GM19035 (cell line): ENCODE measurements around the gene TRMT112.

ENCODE experiments used
- ATAC-seq: cut with Tn5 transposase; IDR thresholded peaks from one replicate; pipeline ENCODE4 v1.9.1; 2021; ENCODE audit not compliant: unreplicated experiment

Gene TRMT112

DNA sequence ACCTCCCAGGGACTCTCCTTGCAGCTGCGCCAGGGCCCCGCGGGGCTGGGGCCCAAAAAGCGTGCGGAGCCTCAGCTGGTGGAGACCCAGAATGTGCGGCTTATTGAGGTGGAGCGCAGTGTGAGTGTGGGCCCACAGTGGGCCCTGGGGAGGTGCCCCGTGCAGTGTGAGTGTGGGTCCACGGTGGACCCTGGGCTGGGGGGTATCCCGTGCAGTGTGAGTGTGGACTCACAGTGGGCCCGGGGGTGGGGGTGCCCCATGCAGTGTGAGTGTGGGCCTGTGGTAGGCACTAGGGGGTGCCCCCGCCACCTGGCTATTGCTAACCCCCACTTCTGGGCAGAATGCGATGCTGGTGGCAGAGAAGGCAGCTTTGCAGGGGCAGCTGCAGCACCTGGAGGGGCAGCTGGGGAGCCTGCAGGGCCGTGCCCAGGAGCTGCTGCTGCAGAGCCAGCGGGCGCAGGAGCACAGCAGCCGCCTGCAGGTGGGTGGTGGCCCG, 33.8 kb upstream of the TRMT112 start:
- ATAC-seq = no peak

DNA sequence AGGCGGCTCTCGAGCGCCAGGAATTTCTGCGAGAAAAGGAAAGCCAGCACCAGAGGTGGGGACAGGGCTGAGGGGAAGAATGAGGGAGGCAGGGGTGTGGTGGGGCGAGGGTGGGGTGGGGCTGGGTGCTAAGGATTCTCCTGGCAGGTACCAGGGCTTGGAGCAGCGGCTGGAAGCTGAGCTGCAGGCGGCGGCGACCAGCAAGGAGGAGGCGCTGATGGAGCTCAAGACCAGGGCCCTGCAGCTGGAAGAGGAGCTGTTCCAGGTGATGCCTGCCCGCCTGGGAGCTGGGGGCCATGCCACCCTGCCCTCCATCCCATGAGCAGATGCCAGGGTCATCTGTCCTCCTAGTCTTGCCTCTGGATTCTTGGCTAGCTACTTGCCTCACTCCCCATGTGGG, 32.0 kb upstream of the TRMT112 start:
- no peak for ATAC-seq

- ATAC-seq = no peak
Observed at GRCh38 chr11:64349025-64349387, 31.6 kb upstream of the TRMT112 start.

GRCh38 chr11:64348383-64349024, 31.1 kb upstream of the TRMT112 start:
- no peak for ATAC-seq

DNA sequence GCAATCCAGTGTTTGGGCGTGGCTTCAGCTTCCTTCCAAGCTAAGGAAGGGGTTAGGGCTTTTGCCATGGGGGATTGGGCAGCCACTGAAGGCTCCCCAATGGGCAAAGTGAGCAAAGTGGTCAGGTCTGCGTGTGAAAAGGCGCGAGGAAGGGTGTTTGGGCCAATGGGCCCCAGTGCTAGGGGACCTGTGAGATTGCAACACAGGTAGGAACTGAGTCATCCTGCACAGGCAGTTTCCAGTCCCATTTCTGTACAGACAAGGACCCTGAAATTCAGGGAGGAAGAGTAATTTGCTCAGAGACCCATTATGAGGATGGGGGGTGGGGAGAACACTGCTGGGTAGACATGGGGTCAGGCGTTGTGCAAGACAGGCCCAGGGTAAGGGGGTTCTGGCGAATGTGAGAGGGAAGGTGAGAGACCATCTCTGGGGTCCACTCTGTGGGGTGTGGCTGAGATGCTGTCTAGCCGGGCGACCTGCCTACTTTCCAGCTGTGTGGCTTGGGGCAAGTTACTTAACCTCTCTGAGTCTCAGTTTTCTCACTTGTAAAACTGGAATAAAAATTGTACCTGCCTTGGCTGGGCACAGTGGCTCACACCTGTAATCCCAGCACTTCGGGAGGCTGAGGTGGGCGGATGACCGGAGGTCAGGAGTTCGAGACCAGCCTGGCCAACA, 30.0 kb upstream of the TRMT112 start:
- no peak for ATAC-seq

- ATAC-seq = no peak
Observed at GRCh38 chr11:64344787-64345186, 27.4 kb upstream of the TRMT112 start.

DNA sequence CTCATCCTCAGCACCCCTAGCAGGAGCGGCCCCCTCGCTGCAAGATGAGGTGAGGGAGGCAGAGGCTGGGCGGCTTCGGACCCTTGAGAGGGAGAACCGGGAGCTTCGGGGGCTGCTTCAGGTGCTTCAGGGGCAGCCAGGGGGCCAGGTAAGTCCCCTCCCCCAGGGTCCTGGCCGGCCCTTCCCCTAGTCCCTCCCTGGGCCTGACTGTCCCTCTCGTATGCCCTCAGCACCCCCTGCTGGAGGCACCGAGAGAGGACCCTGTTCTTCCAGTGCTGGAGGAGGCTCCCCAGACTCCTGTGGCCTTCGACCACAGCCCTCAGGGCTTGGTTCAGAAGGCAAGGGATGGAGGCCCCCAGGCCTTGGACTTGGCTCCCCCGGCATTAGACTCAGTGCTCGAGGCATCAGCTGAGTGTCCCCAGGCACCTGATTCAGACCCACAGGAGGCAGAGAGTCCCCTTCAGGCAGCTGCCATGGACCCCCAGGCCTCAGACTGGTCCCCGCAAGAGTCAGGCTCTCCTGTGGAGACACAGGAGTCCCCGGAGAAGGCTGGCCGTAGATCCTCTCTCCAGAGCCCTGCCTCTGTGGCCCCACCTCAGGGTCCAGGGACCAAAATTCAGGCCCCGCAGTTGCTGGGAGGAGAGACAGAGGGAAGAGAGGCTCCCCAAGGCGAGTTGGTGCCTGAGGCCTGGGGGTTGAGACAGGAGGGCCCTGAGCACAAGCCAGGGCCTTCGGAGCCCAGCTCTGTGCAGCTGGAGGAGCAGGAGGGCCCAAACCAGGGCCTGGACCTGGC, 26.6 kb upstream of the TRMT112 start:
- no peak for ATAC-seq

GRCh38 chr11:64342869-64343745, 25.7 kb upstream of the TRMT112 start:
- ATAC-seq = no peak

DNA sequence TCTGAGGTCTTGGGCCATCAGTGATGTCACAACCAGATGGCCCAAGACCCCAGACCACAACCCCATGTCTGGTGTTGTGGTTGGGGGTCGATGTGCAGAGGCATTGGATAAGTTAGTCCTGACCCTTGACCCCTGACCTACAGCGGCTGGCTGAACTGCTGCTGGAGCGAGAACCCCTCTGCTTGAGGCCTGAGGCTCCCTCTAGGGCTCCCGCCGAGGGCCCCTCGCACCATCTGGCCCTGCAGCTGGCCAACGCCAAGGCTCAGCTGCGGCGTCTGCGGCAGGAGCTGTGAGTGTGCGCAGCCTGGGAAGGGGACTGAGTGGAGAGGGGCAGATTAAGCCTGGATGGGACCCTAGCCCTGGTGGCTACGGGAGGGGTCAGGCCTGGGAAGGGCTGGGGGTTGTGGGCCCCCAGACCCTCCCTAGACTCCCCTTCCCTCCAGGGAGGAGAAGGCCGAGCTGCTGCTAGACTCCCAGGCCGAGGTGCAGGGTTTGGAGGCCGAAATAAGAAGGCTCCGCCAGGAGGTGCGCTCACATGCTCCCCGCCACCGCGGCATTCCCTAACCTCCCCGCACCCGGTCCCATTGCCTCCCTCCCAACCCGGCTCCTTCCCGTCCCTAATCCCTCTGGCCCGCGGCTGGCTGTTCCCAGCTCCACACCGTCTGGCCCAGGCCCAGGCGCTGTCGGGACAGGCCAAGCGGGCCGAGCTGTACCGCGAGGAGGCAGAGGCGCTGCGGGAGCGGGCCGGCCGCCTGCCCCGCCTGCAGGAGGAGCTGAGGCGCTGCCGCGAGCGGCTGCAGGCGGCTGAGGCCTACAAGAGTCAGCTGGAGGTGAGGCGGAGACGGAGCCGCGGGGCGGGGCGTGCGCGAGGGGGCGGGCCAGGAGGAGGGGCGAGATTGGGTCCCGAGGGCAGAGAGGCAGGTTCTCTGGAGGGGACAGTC, 24.8 kb upstream of the TRMT112 start:
- peak; percentile 37 for ATAC-seq

- no peak for ATAC-seq
Observed at GRCh38 chr11:64341429-64341828, 24.1 kb upstream of the TRMT112 start.

GRCh38 chr11:64340671-64341335, 23.4 kb upstream of the TRMT112 start:
- ATAC-seq = peak; percentile 37

GRCh38 chr11:64339754-64340408, 22.5 kb upstream of the TRMT112 start, which contains the start of gene CCDC88B:
Gene CCDC88B (plus strand): TSS chr11:64340204. CDS start chr11:64340267, 63 bp downstream.
- ATAC-seq = peak; percentile 52

DNA sequence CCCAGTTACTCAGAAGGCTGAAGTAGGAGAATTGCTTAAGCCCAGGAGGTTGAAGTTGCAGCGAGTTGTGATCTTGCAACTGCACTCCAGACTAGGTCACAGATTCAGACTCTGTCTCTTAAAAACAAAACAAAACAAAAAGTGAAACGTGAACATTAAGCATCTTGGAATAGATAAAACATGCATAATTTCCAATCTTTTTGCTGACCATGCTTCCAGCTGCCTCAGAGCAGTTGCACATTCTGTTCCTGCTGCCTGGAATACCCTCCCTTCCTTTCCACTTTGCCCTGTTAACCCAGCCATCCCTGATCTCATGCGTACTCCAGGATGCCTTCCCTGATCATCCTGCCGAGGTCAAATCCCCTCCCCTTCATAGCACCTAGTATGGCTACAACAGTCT, 21.9 kb upstream of the TRMT112 start:
- ATAC-seq = no peak

GRCh38 chr11:64338716-64339115, 21.4 kb upstream of the TRMT112 start:
- no peak for ATAC-seq

DNA sequence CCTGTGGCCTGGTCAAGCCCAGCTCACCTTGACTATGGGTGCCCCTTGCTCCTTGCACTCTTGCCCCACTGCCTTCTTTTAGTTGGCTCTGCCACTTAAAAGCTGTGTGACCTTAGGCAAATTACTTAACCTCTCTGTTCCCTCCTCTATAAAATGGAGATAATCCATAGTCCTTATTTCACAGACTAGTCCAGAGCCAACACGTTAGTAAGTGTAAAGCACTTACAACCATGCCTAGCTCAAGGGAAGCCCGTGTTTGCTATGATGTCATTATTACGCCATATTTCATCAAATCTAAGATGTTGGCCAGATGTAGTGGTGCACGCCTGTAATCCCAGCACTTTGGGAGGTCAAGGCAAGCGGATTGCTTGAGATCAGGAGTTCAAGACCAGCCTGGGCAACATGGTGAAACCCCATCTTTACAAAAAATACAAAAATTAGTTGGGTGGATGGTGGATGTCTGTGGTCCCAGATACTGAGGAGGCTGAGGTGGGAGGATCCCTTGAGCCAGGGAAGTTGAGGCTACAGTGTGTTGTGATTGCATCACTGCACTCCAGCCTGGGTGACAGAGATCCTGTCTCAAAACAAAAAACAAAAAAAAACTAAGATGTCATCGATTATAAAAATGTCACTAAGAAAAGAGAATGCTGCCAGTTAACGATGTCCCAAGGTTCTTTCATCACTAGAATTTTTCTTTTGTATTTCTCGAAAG, 20.3 kb upstream of the TRMT112 start:
- ATAC-seq = no peak

DNA sequence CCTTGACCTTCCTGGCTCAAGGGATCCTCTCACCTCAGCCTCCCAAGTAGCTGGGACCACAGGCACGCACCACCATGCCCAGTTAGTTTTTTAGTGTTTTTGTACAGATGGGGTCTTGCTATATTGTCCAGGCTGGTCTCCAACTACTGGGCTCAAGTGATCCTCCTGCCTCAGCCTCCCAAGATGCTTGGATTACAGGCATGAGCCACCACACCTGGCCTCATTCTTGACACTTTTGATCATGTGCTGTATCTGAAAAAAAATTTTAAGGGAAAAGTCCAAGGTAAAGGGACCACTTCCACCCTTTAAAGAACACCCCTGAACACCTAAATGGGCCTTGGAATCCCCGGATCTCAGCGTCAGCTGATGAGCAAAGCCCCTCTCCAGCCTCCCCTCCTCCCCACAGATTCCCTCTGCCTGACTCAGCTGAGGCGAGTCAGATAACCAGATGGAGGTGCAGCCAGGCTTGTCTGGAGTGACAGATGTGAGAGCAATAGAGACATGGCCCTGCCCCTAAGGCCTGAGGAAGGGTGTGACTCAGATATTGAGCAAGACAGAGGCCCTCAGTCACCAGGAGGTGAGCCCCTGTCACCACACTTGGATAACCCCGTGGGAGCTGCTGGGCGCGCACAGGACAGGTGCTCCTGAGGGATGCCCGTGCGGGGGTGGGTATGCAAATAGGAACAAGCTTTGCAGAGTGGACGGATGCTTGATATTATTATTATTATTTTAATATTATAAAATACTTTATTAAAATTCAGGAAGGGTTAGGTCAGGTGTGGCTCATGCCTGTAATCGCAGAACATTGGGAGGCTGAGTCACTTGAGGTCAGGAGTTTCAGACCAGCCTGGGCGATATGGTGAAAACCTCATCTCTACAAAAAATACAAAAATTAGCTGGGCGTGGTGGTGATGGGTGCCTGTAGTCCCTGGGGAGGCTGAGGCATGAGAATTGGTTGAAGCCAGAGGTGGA, 17.7 kb upstream of the TRMT112 start:
- ATAC-seq = peak; percentile 59

GRCh38 chr11:64333556-64333955, 16.2 kb upstream of the TRMT112 start:
- no peak for ATAC-seq
